GM21447 (cell line): ENCODE data around the gene ARHGAP24.
"Not testable (repeated sequence)": the region's sequence is repeated elsewhere in the genome, so short reads cannot be mapped to it uniquely, and the experiment has no call there.

Source experiments
- ATAC-seq: cut with Tn5 transposase; IDR thresholded peaks from one replicate; pipeline ENCODE4 v1.9.1; 2021; ENCODE audit not compliant: unreplicated experiment

Gene ARHGAP24

GRCh38 chr4:85482010-85482738 lies 7.2 kb downstream of the ARHGAP24 start:
- no peak for ATAC-seq

GRCh38 chr4:85486425-85487086 lies 11.6 kb downstream of the ARHGAP24 start:
- ATAC-seq = no peak

GRCh38 chr4:85488416-85488815 lies 13.5 kb downstream of the ARHGAP24 start:
- no peak for ATAC-seq

GRCh38 chr4:85489273-85489981 lies 14.5 kb downstream of the ARHGAP24 start:
- ATAC-seq = no peak

GRCh38 chr4:85491527-85491926 lies 16.6 kb downstream of the ARHGAP24 start:
- peak; percentile 74 for ATAC-seq

- ATAC-seq = no peak
These were observed 17.4 kb downstream of the ARHGAP24 start for GRCh38 chr4:85492336-85492735.

GRCh38 chr4:85495621-85496020 lies 20.7 kb downstream of the ARHGAP24 start:
- ATAC-seq = no peak

- ATAC-seq = no peak
These were observed 21.3 kb downstream of the ARHGAP24 start for GRCh38 chr4:85496126-85496849.

- ATAC-seq = no peak
These were observed 22.0 kb downstream of the ARHGAP24 start for GRCh38 chr4:85496933-85497332.

- ATAC-seq = peak; percentile 98
These were observed 23.3 kb downstream of the ARHGAP24 start for GRCh38 chr4:85498068-85498733.

- no peak for ATAC-seq
These were observed 24.6 kb downstream of the ARHGAP24 start for GRCh38 chr4:85499573-85499972.

- no peak for ATAC-seq
These were observed 25.3 kb downstream of the ARHGAP24 start for GRCh38 chr4:85500110-85500867.

GRCh38 chr4:85501145-85501544 lies 26.2 kb downstream of the ARHGAP24 start:
- ATAC-seq = not testable (repeated sequence)

GRCh38 chr4:85508654-85509053 lies 33.7 kb downstream of the ARHGAP24 start:
- no peak for ATAC-seq

- ATAC-seq = no peak
These were observed 35.1 kb downstream of the ARHGAP24 start for GRCh38 chr4:85509882-85510631.

GRCh38 chr4:85510632-85510984 lies 35.7 kb downstream of the ARHGAP24 start:
- no peak for ATAC-seq

GRCh38 chr4:85512446-85513205 lies 37.7 kb downstream of the ARHGAP24 start:
- no peak for ATAC-seq

- ATAC-seq = no peak
These were observed 39.2 kb downstream of the ARHGAP24 start for GRCh38 chr4:85514117-85514516.

GRCh38 chr4:85514783-85515182 lies 39.8 kb downstream of the ARHGAP24 start:
- no peak for ATAC-seq
